ENCODE data around the gene C8B. TPM values are rescaled to one million over a fixed set of nuclear protein-coding genes. Genes with fewer than 3 reads are reported as not detected.

C8B gene
- total RNA-seq, 1 donor from 2014 or later, result not detected

GRCh38 chr1:56992318-56993125 lies 26.7 kb upstream of the C8B start:
- H3K27me3 Mint-ChIP-seq (ENCODE audit: unreplicated experiment), result no peaks in the 10 kb centered on the region
- H3K9me3 Mint-ChIP-seq (ENCODE audit: unreplicated experiment), result no peaks in the 10 kb centered on the region
- DNase-seq (ENCODE audit: low spot score), result no peak
- TF ChIP-seq CTCF (IDR thresholded peaks at IDR 0.05; ENCODE audit: unreplicated experiment), result no peak
- no peaks in the 10 kb centered on the region for H3K36me3 Mint-ChIP-seq (ENCODE audit: low read depth, unreplicated experiment)
- H3K27ac Mint-ChIP-seq (ENCODE audit: unreplicated experiment), result no peak overlapping the region
- peaks cover 2% of the 10 kb centered on the region for H3K4me1 Mint-ChIP-seq (ENCODE audit: unreplicated experiment)
- no peak overlapping the region for H3K4me3 Mint-ChIP-seq (ENCODE audit: unreplicated experiment)

- no peaks in the 10 kb centered on the region for H3K9me3 Mint-ChIP-seq (ENCODE audit: unreplicated experiment)
- no peak overlapping the region for H3K4me3 Mint-ChIP-seq (ENCODE audit: unreplicated experiment)
- DNase-seq (ENCODE audit: low spot score), result no peak
- no peaks in the 10 kb centered on the region for H3K36me3 Mint-ChIP-seq (ENCODE audit: low read depth, unreplicated experiment)
- H3K27me3 Mint-ChIP-seq (ENCODE audit: unreplicated experiment), result peaks cover 1% of the 10 kb centered on the region
- H3K27ac Mint-ChIP-seq (ENCODE audit: unreplicated experiment), result no peak overlapping the region
- peaks cover 2% of the 10 kb centered on the region for H3K4me1 Mint-ChIP-seq (ENCODE audit: unreplicated experiment)
- TF ChIP-seq CTCF (IDR thresholded peaks at IDR 0.05; ENCODE audit: unreplicated experiment), result no peak
Measured at GRCh38 chr1:56991576-56991975, 25.8 kb upstream of the C8B start.

GRCh38 chr1:56986397-56986796 lies 20.6 kb upstream of the C8B start:
- Mint-ChIP-seq H3K4me1 (ENCODE audit: unreplicated experiment) (no peaks in the 10 kb centered on the region), H3K4me3 (ENCODE audit: unreplicated experiment) (no peak overlapping the region), H3K27ac (ENCODE audit: unreplicated experiment) (no peak overlapping the region), H3K27me3 (ENCODE audit: unreplicated experiment) (peaks cover 1% of the 10 kb centered on the region), H3K9me3 (ENCODE audit: unreplicated experiment) (no peaks in the 10 kb centered on the region), H3K36me3 (ENCODE audit: low read depth, unreplicated experiment) (no peaks in the 10 kb centered on the region)
- no peak for TF ChIP-seq CTCF (IDR thresholded peaks at IDR 0.05; ENCODE audit: unreplicated experiment)
- DNase-seq (ENCODE audit: low spot score), result no peak

GRCh38 chr1:56985857-56986256 lies 20.0 kb upstream of the C8B start:
- H3K4me1 Mint-ChIP-seq (ENCODE audit: unreplicated experiment), result no peaks in the 10 kb centered on the region
- H3K27me3 Mint-ChIP-seq (ENCODE audit: unreplicated experiment), result peaks cover 1% of the 10 kb centered on the region
- no peak for DNase-seq (ENCODE audit: low spot score)
- no peaks in the 10 kb centered on the region for H3K36me3 Mint-ChIP-seq (ENCODE audit: low read depth, unreplicated experiment)
- no peak overlapping the region for H3K4me3 Mint-ChIP-seq (ENCODE audit: unreplicated experiment)
- no peak overlapping the region for H3K27ac Mint-ChIP-seq (ENCODE audit: unreplicated experiment)
- TF ChIP-seq CTCF (IDR thresholded peaks at IDR 0.05; ENCODE audit: unreplicated experiment), result no peak
- no peaks in the 10 kb centered on the region for H3K9me3 Mint-ChIP-seq (ENCODE audit: unreplicated experiment)

- H3K27ac Mint-ChIP-seq (ENCODE audit: unreplicated experiment), result no peak overlapping the region
- H3K36me3 Mint-ChIP-seq (ENCODE audit: low read depth, unreplicated experiment), result no peaks in the 10 kb centered on the region
- no peak overlapping the region for H3K4me3 Mint-ChIP-seq (ENCODE audit: unreplicated experiment)
- H3K27me3 Mint-ChIP-seq (ENCODE audit: unreplicated experiment), result peaks cover 1% of the 10 kb centered on the region
- DNase-seq (ENCODE audit: low spot score), result no peak
- TF ChIP-seq CTCF (IDR thresholded peaks at IDR 0.05; ENCODE audit: unreplicated experiment), result no peak
- H3K4me1 Mint-ChIP-seq (ENCODE audit: unreplicated experiment), result no peaks in the 10 kb centered on the region
- no peaks in the 10 kb centered on the region for H3K9me3 Mint-ChIP-seq (ENCODE audit: unreplicated experiment)
Measured at GRCh38 chr1:56983484-56983883, 17.7 kb upstream of the C8B start.
